NCI-H82 treated with DMSO at 0.1 percent for 48 hours (cell line): ENCODE results near the gene FLYWCH2.
"Not testable (repeated sequence)": the region's sequence is repeated elsewhere in the genome, so short reads cannot be mapped to it uniquely, and the experiment has no call there.

Experiments
- DNase-seq: peaks from one replicate; lab custom pipeline; 2025; ENCODE audit not compliant: unreplicated experiment; lab: John Stamatoyannopoulos, UW

FLYWCH2 gene

GRCh38 chr16:2881783-2882649, 999 bp upstream of the FLYWCH2 start:
- DNase-seq, result no peak

GRCh38 chr16:2883458-2883908, 468 bp downstream of the FLYWCH2 start:
- no peak for DNase-seq

- no peak for DNase-seq
These were observed 1.0 kb downstream of the FLYWCH2 start for GRCh38 chr16:2884041-2884451.

- DNase-seq, result no peak
These were observed 11.2 kb downstream of the FLYWCH2 start for GRCh38 chr16:2894231-2894630.

GRCh38 chr16:2895813-2896212, 12.8 kb downstream of the FLYWCH2 start:
- DNase-seq, result no peak

GRCh38 chr16:2896480-2897010, 13.5 kb downstream of the FLYWCH2 start:
- DNase-seq, result no peak

GRCh38 chr16:2897110-2897509, 14.1 kb downstream of the FLYWCH2 start:
- no peak for DNase-seq

- DNase-seq, result no peak
These were observed 16.0 kb downstream of the FLYWCH2 start for GRCh38 chr16:2898831-2899563.

GRCh38 chr16:2899564-2900072, 16.6 kb downstream of the FLYWCH2 start:
- no peak for DNase-seq

- no peak for DNase-seq
These were observed 17.6 kb downstream of the FLYWCH2 start for GRCh38 chr16:2900526-2901075.

GRCh38 chr16:2902337-2903130, 19.5 kb downstream of the FLYWCH2 start:
- DNase-seq, result no peak

- DNase-seq, result peak; percentile 73
These were observed 21.3 kb downstream of the FLYWCH2 start for GRCh38 chr16:2904100-2904921.

GRCh38 chr16:2904922-2905240, 21.9 kb downstream of the FLYWCH2 start:
- no peak for DNase-seq

GRCh38 chr16:2905241-2905987, 22.4 kb downstream of the FLYWCH2 start:
- peak; percentile 97 for DNase-seq

- no peak for DNase-seq
These were observed 23.0 kb downstream of the FLYWCH2 start for GRCh38 chr16:2905988-2906387.

- not testable (repeated sequence) for DNase-seq
These were observed 24.2 kb downstream of the FLYWCH2 start for GRCh38 chr16:2907084-2907753.

GRCh38 chr16:2910441-2910969, 27.5 kb downstream of the FLYWCH2 start:
- DNase-seq, result no peak

GRCh38 chr16:2911638-2912329, 28.8 kb downstream of the FLYWCH2 start, which contains the start of gene FLYWCH1:
FLYWCH1 (plus strand) TSS chr16:2911931; CDS start chr16:2929686, 17,755 bp downstream.
- peak; percentile 93 for DNase-seq
